GM19239 (cell line): Measurements from ENCODE around the gene ANAPC1.
A peak's percentile ranks its signal among the peaks of the same experiment; 100 is the strongest.
"Not testable (repeated sequence)": the region's sequence is repeated elsewhere in the genome, so short reads cannot be mapped to it uniquely, and the experiment has no call there.

Experiments used
- DNase-seq: peaks from one replicate; pipeline ENCODE4 v3.0.0; 2011; ENCODE audit warnings: low spot score; ENCODE audit not compliant: insufficient read length
- FAIRE-seq: peaks from 2 replicates; lab custom pipeline; 2011; peaks lifted over from hg19 to GRCh38; lab: Jason Lieb, UNC

ANAPC1 gene

GRCh38 chr2:111905990-111906735, 22.2 kb upstream of the ANAPC1 start:
- peak; percentile 82 for FAIRE-seq
- DNase-seq: no peak

- not testable (repeated sequence) for FAIRE-seq
Observed at GRCh38 chr2:111905475-111905869, 21.5 kb upstream of the ANAPC1 start.

DNA sequence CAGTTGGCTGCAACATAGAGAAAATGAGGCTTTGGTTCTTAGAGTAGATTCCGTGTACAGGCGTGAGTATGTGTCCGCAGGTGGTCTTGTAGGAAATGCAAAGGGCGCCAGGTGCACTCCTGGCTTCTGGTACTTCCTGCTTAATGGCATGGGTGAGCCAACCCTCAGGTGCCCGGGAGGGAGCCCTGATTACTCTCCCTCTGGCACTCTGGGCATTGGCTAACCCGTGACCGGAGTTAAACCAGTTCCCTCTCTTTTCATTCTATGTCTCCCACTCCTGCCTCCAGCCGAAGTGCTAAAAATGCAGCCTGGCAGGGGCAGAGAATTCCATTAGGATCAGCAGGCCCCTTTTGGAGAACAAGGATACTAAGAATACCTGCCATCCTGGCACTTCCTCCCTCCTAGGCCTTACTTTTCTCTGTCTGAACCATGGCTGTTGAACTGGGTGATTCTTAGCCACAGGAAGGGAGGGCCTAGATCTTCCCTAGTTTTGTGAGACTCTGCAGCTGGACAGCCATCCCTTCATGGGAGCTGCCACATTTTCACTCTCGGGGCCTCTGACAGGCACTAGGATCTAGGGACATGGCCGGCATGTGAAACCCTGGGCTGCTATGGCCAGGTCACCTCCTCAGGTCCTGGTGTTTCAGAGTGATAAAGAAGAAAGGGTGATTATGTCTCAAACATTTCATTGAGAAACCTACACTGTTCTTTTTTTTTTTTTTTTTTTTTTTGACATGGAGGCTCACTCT, 20.9 kb upstream of the ANAPC1 start:
- DNase-seq: no peak

More at GRCh38 chr2:111905475-111905869, 21.5 kb upstream of the ANAPC1 start:
- not testable (repeated sequence) for DNase-seq

GRCh38 chr2:111903930-111904439, 20.0 kb upstream of the ANAPC1 start:
- FAIRE-seq: no peak
- DNase-seq: no peak

More for the DNA sequence above, 20.9 kb upstream of the ANAPC1 start:
- FAIRE-seq: no peak

DNA sequence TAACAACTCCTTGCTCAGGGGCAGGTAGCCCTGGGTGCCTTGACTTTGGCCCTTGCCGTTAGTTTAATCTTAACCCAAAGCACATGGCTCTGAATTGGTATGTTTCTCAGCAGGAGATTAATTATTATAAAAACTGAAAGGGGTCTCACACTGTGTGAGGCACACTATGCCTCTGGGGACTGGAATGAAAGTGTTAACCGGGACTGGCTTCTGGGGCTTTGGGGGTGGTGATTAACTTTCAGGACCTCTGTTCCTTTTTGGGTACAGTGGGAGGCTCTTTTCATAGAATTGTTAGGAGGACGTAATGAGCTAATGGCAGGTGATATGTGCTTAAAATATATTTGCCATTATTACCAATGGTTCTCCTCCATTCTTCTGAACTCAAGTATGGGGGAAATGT, 19.5 kb upstream of the ANAPC1 start:
- no peak for DNase-seq

GRCh38 chr2:111900859-111901258, 16.9 kb upstream of the ANAPC1 start:
- peak; percentile 60 for FAIRE-seq
- DNase-seq: no peak

More for the DNA sequence above, 19.5 kb upstream of the ANAPC1 start:
- no peak for FAIRE-seq

- FAIRE-seq (no peak), DNase-seq (no peak)
Observed at GRCh38 chr2:111898703-111899514, 14.9 kb upstream of the ANAPC1 start.

- DNase-seq: peak; percentile 35
- FAIRE-seq: no peak
Observed at GRCh38 chr2:111897924-111898702, 14.1 kb upstream of the ANAPC1 start, which contains the start of gene MERTK. TSS of gene MERTK (plus strand) at chr2:111898607. CDS start at chr2:111898736, 129 bp downstream.

GRCh38 chr2:111897630-111897923, 13.6 kb upstream of the ANAPC1 start:
- FAIRE-seq (no peak), DNase-seq (no peak)

DNA sequence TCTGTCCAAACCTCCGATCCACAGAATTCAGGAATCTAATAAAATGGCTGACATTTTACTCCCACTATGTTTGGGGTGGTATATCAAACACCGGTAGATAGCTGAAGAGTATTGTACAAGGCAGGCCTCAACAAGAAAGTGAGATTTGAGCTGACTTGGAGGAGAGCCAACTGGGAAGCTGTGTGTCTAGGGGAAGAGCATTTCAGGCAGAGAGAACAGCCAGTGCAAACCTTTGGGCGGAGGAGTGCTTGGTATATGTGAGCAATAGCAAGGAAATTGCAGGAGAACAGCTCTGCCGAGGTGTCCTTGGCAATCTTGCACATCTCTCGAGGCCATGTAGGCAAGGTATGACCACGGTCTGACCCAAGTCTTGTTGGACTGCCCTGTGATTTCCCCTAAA, 12.6 kb upstream of the ANAPC1 start:
- DNase-seq (no peak), FAIRE-seq (no peak)

DNA sequence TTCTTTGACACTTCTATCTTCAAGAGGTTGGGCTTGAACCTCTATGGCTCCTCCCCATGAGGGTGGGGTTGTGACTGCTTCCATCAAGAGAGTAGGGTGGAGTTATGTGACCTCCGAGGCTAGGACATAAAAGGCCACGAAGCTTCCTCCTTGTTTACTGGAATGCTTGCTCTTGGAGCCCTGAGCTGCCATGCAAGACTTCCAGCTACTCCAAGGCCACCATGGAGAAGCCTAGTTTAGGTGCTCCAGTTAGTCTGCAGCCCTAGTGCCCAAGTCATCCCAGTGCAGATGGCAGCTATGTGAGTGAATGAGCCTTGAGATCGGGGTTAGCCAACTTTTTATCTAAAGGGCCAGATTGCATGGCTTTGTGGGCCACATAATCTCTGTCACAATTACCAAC, 12.0 kb upstream of the ANAPC1 start:
- DNase-seq: no peak
- no peak for FAIRE-seq

GRCh38 chr2:111884592-111884964, 585 bp upstream of the ANAPC1 start:
- DNase-seq (no peak), FAIRE-seq (no peak)

GRCh38 chr2:111872806-111873205, 11.2 kb downstream of the ANAPC1 start:
- not testable (repeated sequence) for DNase-seq, FAIRE-seq

DNA sequence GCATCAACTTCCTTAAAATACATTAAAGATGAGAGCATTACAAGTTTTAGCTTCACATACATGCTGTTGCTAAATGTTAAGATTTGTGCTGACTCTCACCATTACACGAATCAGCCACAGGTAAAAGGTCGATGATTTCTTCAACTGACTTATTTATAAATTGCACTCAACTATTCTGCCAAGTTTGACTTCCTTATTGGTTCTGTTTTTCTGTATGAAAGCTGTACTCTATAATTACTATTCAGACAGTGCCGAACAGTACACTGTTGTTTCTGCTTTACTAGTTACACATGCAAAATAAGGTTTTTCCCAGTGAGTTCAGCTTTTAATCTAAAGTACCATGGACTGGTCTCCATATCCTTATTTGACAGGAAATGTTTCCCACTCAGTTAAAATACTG, 18.9 kb downstream of the ANAPC1 start:
- DNase-seq, FAIRE-seq: not testable (repeated sequence)

DNA sequence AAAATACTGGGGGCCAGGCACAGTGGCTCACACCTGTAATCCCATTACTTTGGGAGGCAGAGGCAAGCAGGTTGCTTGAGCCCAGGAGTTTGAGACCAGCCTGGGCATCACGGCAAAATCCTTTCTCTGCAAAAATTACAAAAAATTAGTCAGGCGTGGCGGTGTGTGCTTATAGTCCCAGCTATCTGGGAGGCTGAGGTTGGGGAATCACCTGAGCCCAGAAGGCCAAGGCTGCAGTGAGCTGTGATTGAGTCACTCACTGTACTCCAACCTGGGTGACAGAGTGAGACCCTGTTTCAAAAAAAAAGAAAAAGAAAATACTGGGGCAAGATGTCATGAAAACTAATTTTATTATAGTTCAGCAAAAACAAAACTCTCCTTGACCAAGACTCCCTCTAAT, 24.0 kb downstream of the ANAPC1 start:
- not testable (repeated sequence) for FAIRE-seq, DNase-seq

DNA sequence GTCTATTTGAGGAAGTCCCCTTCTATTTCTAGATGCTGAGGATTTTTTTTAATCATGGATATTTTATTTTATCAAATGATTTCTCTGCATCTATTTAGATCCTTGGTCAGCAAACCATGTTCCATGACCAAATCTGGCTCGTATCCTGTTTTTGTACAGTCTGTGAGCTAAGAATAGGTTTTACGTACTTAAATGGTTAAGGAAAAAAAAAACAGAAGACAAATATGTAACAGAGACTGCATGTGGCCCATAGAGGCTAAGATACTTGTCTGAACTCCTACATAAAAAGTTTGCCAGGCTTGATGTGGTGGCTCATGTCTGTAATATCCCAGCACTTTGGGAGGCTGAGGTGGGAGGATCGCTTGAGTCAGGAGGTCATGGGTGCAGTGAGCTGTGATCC, 31.4 kb downstream of the ANAPC1 start:
- DNase-seq, FAIRE-seq: not testable (repeated sequence)

DNA sequence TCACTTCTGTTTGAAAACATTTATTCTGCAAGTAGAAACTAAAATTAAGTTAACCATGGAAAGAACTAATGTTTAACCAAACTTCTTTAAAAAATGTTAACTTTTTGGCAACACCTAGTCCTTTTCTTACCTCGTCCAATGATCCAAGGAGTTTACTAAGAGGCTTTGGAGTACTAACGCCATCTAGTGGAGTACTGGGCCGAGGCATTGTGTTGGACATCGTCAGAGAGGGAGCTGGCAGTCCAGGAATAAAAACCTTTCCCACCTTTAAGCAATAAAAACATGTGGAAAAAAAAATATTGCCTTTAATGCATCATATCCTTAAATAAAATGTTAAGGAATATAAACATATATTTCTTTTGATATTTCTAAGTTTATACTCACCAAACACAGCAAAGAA, 33.3 kb downstream of the ANAPC1 start:
- not testable (repeated sequence) for DNase-seq, FAIRE-seq

DNA sequence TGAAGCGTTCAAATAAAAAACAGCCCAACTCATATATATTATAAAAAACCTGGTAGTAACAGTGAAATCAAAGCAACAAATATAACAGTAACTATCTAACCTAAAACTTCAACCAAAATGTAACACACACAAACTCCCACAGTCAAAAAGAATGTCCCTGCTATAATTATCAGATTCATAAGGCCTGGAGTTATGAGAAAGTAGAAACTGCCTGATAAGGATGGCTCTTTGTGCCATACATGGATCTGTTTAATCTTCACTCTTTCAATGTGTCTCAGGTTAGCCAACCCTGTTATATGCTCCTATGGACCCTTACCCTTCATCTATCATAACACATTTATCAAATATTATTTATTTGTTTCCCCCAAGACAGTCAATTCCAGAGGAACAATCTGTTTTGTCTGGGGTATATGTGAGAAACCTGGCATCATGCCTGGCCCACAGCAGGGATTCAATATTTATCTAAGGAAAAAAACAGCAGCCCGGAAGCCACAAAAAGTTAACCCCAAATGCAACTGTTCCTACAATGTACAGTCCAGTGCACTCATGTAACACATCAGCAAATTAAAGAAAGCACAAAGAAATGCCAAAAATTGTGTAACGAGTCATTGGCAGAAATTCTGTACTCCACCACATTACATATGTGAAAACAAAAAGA, 44.2 kb downstream of the ANAPC1 start:
- not testable (repeated sequence) for FAIRE-seq, DNase-seq

DNA sequence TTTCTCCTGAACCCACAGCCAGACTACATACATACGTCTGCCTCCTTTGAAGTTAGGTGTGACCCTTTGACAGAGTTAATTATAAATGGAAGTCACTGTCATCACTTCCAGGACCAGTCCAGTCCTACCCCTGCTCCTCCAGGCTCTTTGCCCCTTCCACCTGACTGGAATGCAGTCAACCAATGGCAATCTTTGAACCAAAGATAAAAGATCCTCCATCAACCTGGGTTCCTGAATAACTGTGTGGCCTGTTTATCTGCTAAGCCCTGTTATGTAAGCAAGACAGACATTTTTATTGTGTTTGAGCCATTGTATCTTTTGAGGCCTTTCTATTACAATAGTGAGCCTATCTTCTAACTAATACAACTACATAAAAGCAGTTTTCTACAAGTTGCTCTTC, 45.0 kb downstream of the ANAPC1 start:
- DNase-seq, FAIRE-seq: not testable (repeated sequence)
